ENCODE results near the gene WFDC1.

Gene WFDC1

DNA sequence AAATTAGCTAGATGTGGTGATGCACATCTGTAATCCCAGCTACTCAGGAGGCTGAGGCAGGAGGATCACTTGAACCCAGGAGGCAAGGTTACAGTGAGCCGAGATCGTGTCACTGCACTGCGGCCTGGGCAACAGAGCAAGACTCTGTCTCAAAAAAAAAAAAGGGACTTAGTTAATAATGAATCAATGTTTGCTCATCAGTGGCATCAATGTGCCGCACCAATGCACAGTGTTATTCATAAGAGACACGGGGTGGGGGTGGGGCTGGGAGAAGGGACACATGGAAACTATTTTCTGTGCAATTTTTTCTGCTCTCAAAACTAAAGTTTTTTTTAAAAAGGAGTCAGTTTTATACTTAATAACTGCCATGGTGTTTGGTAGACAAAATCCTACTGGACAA is 66.9 kb downstream of the WFDC1 start:
- no peak for DNase-seq (ENCODE audit: low read depth in 1 of 2, low spot score in 1 of 2)
- TF ChIP-seq, protein P1, sequence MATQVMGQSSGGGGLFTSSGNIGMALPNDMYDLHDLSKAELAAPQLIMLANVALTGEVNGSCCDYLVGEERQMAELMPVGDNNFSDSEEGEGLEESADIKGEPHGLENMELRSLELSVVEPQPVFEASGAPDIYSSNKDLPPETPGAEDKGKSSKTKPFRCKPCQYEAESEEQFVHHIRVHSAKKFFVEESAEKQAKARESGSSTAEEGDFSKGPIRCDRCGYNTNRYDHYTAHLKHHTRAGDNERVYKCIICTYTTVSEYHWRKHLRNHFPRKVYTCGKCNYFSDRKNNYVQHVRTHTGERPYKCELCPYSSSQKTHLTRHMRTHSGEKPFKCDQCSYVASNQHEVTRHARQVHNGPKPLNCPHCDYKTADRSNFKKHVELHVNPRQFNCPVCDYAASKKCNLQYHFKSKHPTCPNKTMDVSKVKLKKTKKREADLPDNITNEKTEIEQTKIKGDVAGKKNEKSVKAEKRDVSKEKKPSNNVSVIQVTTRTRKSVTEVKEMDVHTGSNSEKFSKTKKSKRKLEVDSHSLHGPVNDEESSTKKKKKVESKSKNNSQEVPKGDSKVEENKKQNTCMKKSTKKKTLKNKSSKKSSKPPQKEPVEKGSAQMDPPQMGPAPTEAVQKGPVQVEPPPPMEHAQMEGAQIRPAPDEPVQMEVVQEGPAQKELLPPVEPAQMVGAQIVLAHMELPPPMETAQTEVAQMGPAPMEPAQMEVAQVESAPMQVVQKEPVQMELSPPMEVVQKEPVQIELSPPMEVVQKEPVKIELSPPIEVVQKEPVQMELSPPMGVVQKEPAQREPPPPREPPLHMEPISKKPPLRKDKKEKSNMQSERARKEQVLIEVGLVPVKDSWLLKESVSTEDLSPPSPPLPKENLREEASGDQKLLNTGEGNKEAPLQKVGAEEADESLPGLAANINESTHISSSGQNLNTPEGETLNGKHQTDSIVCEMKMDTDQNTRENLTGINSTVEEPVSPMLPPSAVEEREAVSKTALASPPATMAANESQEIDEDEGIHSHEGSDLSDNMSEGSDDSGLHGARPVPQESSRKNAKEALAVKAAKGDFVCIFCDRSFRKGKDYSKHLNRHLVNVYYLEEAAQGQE (IDR thresholded peaks at IDR 0.05; ENCODE audit: insufficient replicate concordance, low read depth), result no peak
- Histone ChIP-seq H3K27me3 (ENCODE audit: insufficient read depth, poor library complexity, severe bottlenecking) (peaks cover 8% of the 10 kb centered on the region), H3K27ac (replicated peaks) (no peak overlapping the region), H3K4me3 (replicated peaks; ENCODE audit: insufficient read depth, low read length) (no peak overlapping the region)

DNA sequence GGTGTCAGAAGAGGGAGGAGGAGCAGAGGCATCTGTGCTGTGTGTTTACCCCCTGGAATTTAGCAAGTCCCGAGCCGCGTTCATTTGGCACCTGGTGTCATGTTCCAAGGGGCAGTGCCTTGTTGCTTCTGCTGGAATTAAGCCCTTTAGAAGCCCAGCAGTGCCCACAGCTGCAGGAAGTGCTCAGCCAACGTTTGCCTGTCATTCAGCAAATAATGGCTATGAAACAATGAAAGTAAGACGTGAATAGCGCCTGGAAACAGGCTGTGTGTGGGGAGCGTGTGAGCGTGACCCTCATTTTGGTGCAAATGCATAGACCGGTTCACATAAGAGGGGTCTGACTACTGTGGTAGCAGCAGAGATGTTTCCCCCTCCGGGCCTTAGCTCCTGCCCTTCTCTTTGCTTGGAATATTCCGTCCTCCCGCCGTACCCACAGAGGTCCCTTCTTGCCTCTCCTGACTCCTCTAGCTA is 67.8 kb downstream of the WFDC1 start:
- no peak overlapping the region for H3K4me3 ChIP-seq (replicated peaks; ENCODE audit: insufficient read depth, low read length)
- no peak overlapping the region for H3K27ac ChIP-seq (replicated peaks)
- peaks cover 15% of the 10 kb centered on the region for H3K27me3 ChIP-seq (ENCODE audit: insufficient read depth, poor library complexity, severe bottlenecking)
- TF ChIP-seq SPI1 (IDR thresholded peaks at IDR 0.05; ENCODE audit: borderline replicate concordance, low read depth), result no peak
- TF ChIP-seq GABPA (IDR thresholded peaks at IDR 0.05; ENCODE audit: low read depth), result no peak
- TF ChIP-seq POLR2AphosphoS5 (IDR thresholded peaks at IDR 0.05; ENCODE audit: low read depth), result no peak
- TF ChIP-seq, protein P1 (IDR thresholded peaks at IDR 0.05; ENCODE audit: insufficient replicate concordance, low read depth), result no peak
- TF ChIP-seq, protein P2, sequence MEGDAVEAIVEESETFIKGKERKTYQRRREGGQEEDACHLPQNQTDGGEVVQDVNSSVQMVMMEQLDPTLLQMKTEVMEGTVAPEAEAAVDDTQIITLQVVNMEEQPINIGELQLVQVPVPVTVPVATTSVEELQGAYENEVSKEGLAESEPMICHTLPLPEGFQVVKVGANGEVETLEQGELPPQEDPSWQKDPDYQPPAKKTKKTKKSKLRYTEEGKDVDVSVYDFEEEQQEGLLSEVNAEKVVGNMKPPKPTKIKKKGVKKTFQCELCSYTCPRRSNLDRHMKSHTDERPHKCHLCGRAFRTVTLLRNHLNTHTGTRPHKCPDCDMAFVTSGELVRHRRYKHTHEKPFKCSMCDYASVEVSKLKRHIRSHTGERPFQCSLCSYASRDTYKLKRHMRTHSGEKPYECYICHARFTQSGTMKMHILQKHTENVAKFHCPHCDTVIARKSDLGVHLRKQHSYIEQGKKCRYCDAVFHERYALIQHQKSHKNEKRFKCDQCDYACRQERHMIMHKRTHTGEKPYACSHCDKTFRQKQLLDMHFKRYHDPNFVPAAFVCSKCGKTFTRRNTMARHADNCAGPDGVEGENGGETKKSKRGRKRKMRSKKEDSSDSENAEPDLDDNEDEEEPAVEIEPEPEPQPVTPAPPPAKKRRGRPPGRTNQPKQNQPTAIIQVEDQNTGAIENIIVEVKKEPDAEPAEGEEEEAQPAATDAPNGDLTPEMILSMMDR (IDR thresholded peaks at IDR 0.05; ENCODE audit: insufficient read depth, low read length), result no peak
- no peak for DNase-seq (ENCODE audit: low read depth in 1 of 2, low spot score in 1 of 2)

DNA sequence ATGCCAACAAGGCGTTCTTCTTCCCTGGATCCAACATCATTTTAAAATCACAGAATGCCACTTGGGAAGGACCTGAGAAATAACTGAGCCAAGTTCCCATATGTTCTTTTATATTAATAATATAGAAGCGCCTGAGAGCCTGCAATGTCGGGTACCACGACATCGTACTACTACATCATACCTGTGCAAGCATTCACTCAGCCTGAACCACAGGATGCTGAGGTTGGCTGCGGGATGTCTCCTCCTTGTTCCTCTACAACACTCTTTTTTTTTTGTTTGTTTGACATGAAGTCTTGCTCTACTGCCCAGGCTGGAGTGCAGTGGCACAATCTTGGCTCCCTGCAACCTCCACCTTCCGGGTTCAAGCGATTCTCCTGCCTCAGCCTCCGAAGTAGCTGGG is 71.5 kb downstream of the WFDC1 start:
- TF ChIP-seq GABPA (IDR thresholded peaks at IDR 0.05; ENCODE audit: low read depth), result no peak
- no peak for DNase-seq (ENCODE audit: low read depth in 1 of 2, low spot score in 1 of 2)
- no peak overlapping the region for H3K27ac ChIP-seq (replicated peaks)
- H3K27me3 ChIP-seq (ENCODE audit: insufficient read depth, poor library complexity, severe bottlenecking), result peaks cover 27% of the 10 kb centered on the region
- no peak overlapping the region for H3K4me3 ChIP-seq (replicated peaks; ENCODE audit: insufficient read depth, low read length)

DNA sequence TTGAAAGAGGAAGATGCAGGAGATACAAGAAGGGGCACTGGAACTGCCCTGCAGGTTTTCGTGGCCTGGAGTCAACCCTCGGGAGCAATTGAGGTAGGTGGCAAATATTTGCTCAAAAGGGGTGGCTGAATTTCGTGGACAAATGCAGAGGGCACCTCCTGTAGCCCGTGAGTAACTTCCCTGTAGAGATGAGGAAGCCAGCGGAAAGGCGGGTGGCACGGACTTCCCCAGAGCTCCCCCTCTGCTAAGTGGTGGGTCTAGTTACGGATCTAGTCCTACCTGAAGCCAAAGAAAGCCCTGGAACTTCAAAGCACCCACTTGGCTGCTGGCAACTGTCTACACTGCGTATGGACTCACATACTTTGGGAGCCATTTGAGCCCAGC is 72.6 kb downstream of the WFDC1 start:
- Histone ChIP-seq H3K4me3 (replicated peaks; ENCODE audit: insufficient read depth, low read length) (no peak overlapping the region), H3K27me3 (ENCODE audit: insufficient read depth, poor library complexity, severe bottlenecking) (peaks cover 27% of the 10 kb centered on the region), H3K27ac (replicated peaks) (no peak overlapping the region)
- no peak for TF ChIP-seq GABPA (IDR thresholded peaks at IDR 0.05; ENCODE audit: low read depth)
- TF ChIP-seq SPI1 (IDR thresholded peaks at IDR 0.05; ENCODE audit: borderline replicate concordance, low read depth), result peak; percentile 28; the same call in 1 of the 2 replicates
- peak in 1 of 2 experiments; percentile 9 for DNase-seq (ENCODE audit: low read depth in 1 of 2, low spot score in 1 of 2)

DNA sequence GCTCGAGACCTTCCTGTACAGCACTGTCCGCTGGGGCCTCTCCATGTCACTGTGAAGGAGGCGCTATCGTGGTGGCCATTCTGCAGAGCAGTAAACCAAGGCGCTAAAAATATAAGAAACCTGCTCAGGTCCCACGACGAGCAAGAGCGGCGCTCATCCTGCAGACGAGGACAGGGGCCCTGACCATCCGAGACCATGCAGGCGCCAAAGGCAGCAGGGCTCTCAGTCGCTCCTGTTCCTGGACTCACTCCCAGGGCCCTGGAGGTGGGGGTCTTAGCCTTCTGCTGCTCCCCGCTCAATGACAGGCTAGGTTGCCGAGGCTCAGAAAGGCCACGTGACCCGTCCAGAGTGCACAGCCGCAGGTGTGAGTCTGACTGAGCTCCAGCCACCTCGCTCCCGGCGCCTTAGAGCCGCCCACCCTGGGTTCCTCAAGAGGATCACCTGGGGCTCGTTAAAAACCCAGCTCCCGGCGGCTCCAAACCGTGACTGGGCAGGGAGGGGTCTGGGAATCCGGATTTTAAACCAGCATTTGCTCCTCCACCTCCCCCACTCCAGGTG is 73.2 kb downstream of the WFDC1 start:
- Histone ChIP-seq H3K27me3 (ENCODE audit: insufficient read depth, poor library complexity, severe bottlenecking) (peaks cover 27% of the 10 kb centered on the region), H3K27ac (replicated peaks) (no peak overlapping the region), H3K4me3 (replicated peaks; ENCODE audit: insufficient read depth, low read length) (no peak overlapping the region)
- TF ChIP-seq POLR2AphosphoS5 (IDR thresholded peaks at IDR 0.05; ENCODE audit: low read depth) (no peak), GABPA (IDR thresholded peaks at IDR 0.05; ENCODE audit: low read depth) (no peak)
- TF ChIP-seq, protein P2 (IDR thresholded peaks at IDR 0.05; ENCODE audit: insufficient read depth, low read length), result no peak
- TF ChIP-seq, protein P1 (IDR thresholded peaks at IDR 0.05; ENCODE audit: insufficient replicate concordance, low read depth), result no peak
- no peak for DNase-seq (ENCODE audit: low read depth in 1 of 2, low spot score in 1 of 2)

Measured in HL-60 (cell line).